Spleen (tissue), 7 donors: ENCODE measurements around the gene NOP9.

Experiments
- POLR2A ChIP-seq, 3 donors: fragments of 450-650 bp; IDR thresholded peaks; one replicate each; pipeline ENCODE4 v1.5.1; 2017; ENCODE audit warnings: antibody characterized with exemption in 3 of 3, mild to moderate bottlenecking in 1 of 3
- POLR2AphosphoS5 ChIP-seq, 3 donors: sonication (generic); formaldehyde crosslinking; IDR thresholded peaks; one replicate each; pipeline ENCODE4 v1.5.1; 2017; ENCODE audit warnings: antibody characterized with exemption in 3 of 3
- TF ChIP-seq, protein P1 (sequence below), 11 experiments: fragments of 200-600 bp in 7 of 11; fragments of 450-650 bp in 4 of 11; sonication (generic) in 4 of 11; IDR thresholded peaks in 8 of 11; conservative IDR thresholded peaks in 3 of 11; 1 replicate in 7 of 11; 2 replicates in 4 of 11; pipeline versions ENCODE4 v1.4.0 to v1.8.0; 2016 to 2021; ENCODE audit warnings: antibody characterized with exemption in 11 of 11, inconsistent platforms in 4 of 11, mild to moderate bottlenecking in 1 of 11
- donor health status: DM: no; HTN: no; CAD: no; lungs with moderate emphysema.
- donor health status: DM: no; HTN: no; CAD: no.
- donor health status: DM: no; HTN: no; CAD: no.

DNA sequence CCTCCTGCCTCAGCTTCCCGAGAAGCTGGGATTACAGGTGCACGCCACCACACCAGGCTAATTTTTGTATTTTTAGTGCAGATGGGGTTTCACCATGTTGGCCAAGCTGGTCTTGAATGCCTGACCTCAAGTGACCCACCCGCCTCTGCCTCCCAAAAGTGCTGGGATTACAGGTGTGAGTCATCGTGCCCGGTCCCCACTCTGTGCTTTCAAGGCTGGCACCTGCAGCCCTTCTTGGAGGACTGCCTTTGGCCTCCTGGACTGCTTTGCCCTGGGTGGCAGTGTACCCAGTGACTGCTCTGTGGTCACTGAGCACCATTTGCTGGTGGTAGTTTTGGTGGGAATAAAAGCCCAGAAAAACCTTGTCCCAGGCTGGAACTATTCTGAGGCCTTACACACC is 12.7 kb upstream of the NOP9 start:
- TF ChIP-seq, protein P1, sequence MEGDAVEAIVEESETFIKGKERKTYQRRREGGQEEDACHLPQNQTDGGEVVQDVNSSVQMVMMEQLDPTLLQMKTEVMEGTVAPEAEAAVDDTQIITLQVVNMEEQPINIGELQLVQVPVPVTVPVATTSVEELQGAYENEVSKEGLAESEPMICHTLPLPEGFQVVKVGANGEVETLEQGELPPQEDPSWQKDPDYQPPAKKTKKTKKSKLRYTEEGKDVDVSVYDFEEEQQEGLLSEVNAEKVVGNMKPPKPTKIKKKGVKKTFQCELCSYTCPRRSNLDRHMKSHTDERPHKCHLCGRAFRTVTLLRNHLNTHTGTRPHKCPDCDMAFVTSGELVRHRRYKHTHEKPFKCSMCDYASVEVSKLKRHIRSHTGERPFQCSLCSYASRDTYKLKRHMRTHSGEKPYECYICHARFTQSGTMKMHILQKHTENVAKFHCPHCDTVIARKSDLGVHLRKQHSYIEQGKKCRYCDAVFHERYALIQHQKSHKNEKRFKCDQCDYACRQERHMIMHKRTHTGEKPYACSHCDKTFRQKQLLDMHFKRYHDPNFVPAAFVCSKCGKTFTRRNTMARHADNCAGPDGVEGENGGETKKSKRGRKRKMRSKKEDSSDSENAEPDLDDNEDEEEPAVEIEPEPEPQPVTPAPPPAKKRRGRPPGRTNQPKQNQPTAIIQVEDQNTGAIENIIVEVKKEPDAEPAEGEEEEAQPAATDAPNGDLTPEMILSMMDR (IDR thresholded peaks at IDR 0.05 in 8 of 11, conservative IDR thresholded peaks at IDR 0.05 in 3 of 11), result no peak
- TF ChIP-seq POLR2A (IDR thresholded peaks at IDR 0.05) (no peak), POLR2AphosphoS5 (IDR thresholded peaks at IDR 0.05) (no peak)
